ENCODE data around the gene UBE2E3. TPM values are rescaled to one million over a fixed set of nuclear protein-coding genes. Genes with fewer than 3 reads are reported as not detected.

The UBE2E3 gene
- total and polyA plus RNA-seq, 7 donors: 61.9 to 125 (median 87.1) TPM

DNA sequence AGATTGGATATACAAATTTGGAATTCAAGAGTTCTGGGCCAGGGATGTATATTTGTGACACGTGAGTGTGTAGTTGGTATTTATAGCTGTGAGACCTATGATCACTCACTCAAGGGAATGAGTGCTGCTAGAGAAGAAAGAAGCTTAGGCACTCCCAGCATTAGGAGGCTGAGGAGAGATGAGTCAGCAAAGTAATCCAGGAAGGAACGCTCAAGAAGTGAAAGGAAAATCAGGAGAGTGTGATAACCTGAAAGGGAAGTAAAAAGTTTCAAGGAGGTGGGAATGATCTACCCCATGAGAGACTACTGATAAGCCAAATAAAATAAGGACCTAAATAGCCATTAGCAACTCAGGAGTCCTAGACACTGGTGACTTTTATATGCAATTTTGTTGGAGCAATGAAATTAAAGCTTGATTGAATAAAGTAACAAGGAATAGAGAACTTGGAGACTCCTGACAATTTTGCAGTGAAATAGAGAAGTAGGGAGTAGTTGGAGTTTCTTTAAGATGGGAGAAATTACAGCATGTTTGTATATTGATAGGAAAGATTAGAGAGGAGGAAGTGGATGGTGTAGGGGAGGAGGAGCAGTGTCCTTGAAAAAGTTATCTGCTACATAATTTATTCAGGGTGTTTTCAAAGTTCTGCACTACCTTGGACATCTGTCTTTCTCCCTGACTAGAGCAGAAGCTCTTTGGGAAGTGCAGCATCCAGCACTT, 89.9 kb downstream of the UBE2E3 start:
- H3K27ac ChIP-seq: no peak overlapping the region

DNA sequence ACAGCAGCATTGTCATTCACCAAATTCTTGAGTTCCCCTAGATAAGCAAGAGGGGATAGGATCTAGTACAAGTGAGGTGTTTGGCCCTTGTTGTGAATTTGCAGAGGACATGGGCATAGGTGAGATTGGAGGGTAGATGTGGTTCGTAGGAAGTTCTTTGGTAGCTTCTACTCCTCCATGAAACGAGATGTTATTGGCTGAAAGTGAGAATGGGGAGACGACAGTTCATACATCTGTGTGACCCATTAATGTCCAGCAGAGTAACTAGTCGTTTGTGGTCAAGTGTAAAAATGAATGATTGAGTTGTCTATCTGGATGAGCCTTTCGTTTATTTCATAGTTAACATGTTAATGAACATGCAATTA, 90.4 kb downstream of the UBE2E3 start:
- WGBS, 3 donors: 83 to 88% (median 87%) methylated on average over 5 of the region's 5 CpGs
- intact Hi-C loops (cut with DNase I): loop anchor here in 1 of 2 donors (10.0 kb wide), 1 partner anchor 644 kb away; no protein-coding TSS in a partner anchor
- no peak for ATAC-seq
- no peaks in the 10 kb centered on the region for H3K36me3 ChIP-seq (ENCODE audit: insufficient read depth in 1 of 2, low read depth in 1 of 2)
- no peak overlapping the region for H3K27ac ChIP-seq
- no peaks in the 10 kb centered on the region for H3K27me3 ChIP-seq (ENCODE audit: insufficient read depth in 3 of 3, low read length in 2 of 3)
- DNase-seq: no peak
- H3K9me3 ChIP-seq: no peaks in the 10 kb centered on the region
- peaks cover 15% of the 10 kb centered on the region for H3K4me1 ChIP-seq
- no peak overlapping the region for H3K4me3 ChIP-seq
- TF ChIP-seq, protein P1, sequence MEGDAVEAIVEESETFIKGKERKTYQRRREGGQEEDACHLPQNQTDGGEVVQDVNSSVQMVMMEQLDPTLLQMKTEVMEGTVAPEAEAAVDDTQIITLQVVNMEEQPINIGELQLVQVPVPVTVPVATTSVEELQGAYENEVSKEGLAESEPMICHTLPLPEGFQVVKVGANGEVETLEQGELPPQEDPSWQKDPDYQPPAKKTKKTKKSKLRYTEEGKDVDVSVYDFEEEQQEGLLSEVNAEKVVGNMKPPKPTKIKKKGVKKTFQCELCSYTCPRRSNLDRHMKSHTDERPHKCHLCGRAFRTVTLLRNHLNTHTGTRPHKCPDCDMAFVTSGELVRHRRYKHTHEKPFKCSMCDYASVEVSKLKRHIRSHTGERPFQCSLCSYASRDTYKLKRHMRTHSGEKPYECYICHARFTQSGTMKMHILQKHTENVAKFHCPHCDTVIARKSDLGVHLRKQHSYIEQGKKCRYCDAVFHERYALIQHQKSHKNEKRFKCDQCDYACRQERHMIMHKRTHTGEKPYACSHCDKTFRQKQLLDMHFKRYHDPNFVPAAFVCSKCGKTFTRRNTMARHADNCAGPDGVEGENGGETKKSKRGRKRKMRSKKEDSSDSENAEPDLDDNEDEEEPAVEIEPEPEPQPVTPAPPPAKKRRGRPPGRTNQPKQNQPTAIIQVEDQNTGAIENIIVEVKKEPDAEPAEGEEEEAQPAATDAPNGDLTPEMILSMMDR (IDR thresholded peaks at IDR 0.05): no peak

More for the DNA sequence above, 89.9 kb downstream of the UBE2E3 start:
- ATAC-seq (peak in 2 of 4 donors; percentile 62 to 66), DNase-seq (no peak)
- H3K36me3 ChIP-seq (ENCODE audit: insufficient read depth in 1 of 2, low read depth in 1 of 2): no peaks in the 10 kb centered on the region
- TF ChIP-seq, protein P1 (IDR thresholded peaks at IDR 0.05): no peak
- no peaks in the 10 kb centered on the region for H3K9me3 ChIP-seq
- H3K27me3 ChIP-seq (ENCODE audit: insufficient read depth in 3 of 3, low read length in 2 of 3): no peaks in the 10 kb centered on the region
- intact Hi-C loops (cut with DNase I): loop anchor here in 1 of 2 donors (10.0 kb wide), 1 partner anchor 645 kb away; no protein-coding TSS in a partner anchor
- 49 to 58% (median 54%) methylated on average over 2 of the region's 2 CpGs for WGBS, 3 donors
- no peak overlapping the region for H3K4me3 ChIP-seq
- peaks cover 15% of the 10 kb centered on the region for H3K4me1 ChIP-seq

DNA sequence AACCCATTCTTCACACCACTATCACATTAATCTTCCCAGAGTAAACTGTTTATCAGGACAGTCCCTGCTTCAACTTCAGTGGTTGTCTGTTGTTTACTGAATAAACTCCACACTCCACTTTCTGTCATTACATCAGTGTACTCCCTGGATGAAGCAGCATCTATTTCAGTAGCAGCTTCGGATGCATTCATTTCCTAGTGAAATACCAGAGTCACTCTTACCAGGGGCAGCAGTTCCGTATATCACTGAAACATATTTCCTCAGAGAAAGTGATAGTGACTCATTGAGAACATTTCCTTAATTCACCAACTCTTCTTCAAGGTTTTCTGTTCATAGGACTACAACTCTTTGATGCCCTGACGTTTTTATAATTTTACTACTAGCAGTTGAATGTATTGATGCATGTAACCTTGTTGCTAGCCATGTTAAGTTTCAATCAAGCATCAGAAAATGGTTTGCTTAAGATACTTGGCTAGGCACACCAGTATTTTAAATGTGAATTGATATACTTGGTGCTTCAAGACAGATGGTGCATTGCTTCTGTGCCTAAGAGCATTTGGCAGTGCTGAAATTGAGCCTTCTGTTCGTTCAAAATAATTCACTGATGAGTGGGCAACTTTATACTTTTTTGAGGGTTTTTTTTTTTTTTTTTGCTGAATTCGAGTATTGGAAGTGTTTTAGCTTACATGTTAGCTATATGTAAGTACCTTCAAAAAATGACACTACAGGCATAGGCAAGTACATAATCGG, 92.3 kb downstream of the UBE2E3 start:
- intact Hi-C loops (cut with DNase I): loop anchor here in 1 of 2 donors (10.0 kb wide), 1 partner anchor 642 kb away; no protein-coding TSS in a partner anchor
- H3K4me1 ChIP-seq: peaks cover 15% of the 10 kb centered on the region
- no peaks in the 10 kb centered on the region for H3K9me3 ChIP-seq
- no peaks in the 10 kb centered on the region for H3K36me3 ChIP-seq (ENCODE audit: insufficient read depth in 1 of 2, low read depth in 1 of 2)
- no peak overlapping the region for H3K27ac ChIP-seq
- WGBS, 3 donors: 56 to 67% (median 58%) methylated on average over 6 of the region's 6 CpGs
- no peaks in the 10 kb centered on the region for H3K27me3 ChIP-seq (ENCODE audit: insufficient read depth in 3 of 3, low read length in 2 of 3)
- DNase-seq (no peak), ATAC-seq (peak in 3 of 4 donors; percentile 27 to 58 (median 57))
- no peak overlapping the region for H3K4me3 ChIP-seq
- TF ChIP-seq, protein P1 (IDR thresholded peaks at IDR 0.05): no peak

DNA sequence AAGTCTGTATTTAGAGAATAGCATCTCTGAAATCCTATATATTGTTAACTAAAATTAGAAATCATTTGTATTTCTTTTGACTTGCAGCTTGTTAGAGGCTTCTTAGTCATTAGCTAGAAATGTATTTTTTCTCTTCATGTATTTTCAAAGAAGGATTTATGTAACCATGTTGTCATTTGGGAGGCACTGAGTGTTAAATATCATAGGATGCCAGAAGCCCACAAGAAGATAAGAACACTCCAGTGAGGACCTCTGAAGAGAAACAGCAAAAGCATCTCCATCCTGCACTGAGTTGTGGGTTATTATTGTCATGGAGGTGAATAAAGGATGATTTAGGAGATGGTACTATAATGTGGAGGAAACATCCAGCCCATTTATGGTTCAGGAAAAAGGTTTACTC, 93.5 kb downstream of the UBE2E3 start:
- DNase-seq (no peak), ATAC-seq (no peak)
- Histone ChIP-seq H3K27me3 (ENCODE audit: insufficient read depth in 3 of 3, low read length in 2 of 3) (no peaks in the 10 kb centered on the region), H3K4me1 (peaks cover 15% of the 10 kb centered on the region), H3K27ac (no peak overlapping the region), H3K36me3 (ENCODE audit: insufficient read depth in 1 of 2, low read depth in 1 of 2) (no peaks in the 10 kb centered on the region), H3K4me3 (no peak overlapping the region), H3K9me3 (no peaks in the 10 kb centered on the region)
- TF ChIP-seq, protein P1 (IDR thresholded peaks at IDR 0.05): no peak
- intact Hi-C loops (cut with DNase I): loop anchor here in 1 of 2 donors (10.0 kb wide), 1 partner anchor 641 kb away; no protein-coding TSS in a partner anchor
